OCI-LY1 (cell line): ENCODE results near the gene ORC3.

Experiments
- CTCF ChIP-seq: fragments of 200-600 bp; sonication (generic), shearing (Covaris generic); IDR thresholded peaks from 2 replicates; pipeline ENCODE4 v1.5.1; 2017; ENCODE audit warnings: mild to moderate bottlenecking, antibody characterized with exemption, low read length, moderate library complexity, mixed read lengths
- EZH2 ChIP-seq: fragments of 200-600 bp; sonication (generic), shearing (Covaris generic); IDR thresholded peaks from 2 replicates; pipeline ENCODE4 v1.8.0; 2017; ENCODE audit warnings: borderline replicate concordance, mixed run types, mild to moderate bottlenecking, antibody characterized with exemption, low read length, moderate library complexity, mixed read lengths

GRCh38 chr6:87600576-87600975 lies 10.6 kb downstream of the ORC3 start:
- TF ChIP-seq CTCF (no peak), EZH2 (no peak)
